A673 (cell line): ENCODE results near the gene BCAS1.

Experiments used
- CTCF ChIP-seq: fragments of 300-800, 200-600 bp; sonication (generic); conservative IDR thresholded peaks from 2 replicates; pipeline ENCODE4 v1.5.1; 2017; ENCODE audit warnings: low read depth, mild to moderate bottlenecking, antibody characterized with exemption, low read length, moderate library complexity, mixed read lengths
- EZH2 ChIP-seq: fragments of 200-600 bp; sonication (generic); IDR thresholded peaks from 2 replicates; pipeline ENCODE4 v1.6.1; 2017; ENCODE audit warnings: borderline replicate concordance, low read depth, mild to moderate bottlenecking, mixed read lengths, antibody characterized with exemption, low read length; ENCODE audit not compliant: poor library complexity, severe bottlenecking

GRCh38 chr20:54005524-54005923 is 64.9 kb downstream of the BCAS1 start:
- TF ChIP-seq CTCF (no peak), EZH2 (no peak)
